OCI-LY7 (cell line): ENCODE results near the gene ATP6V1E1. TPM values are rescaled to one million over a fixed set of nuclear protein-coding genes. Genes with fewer than 3 reads are reported as not detected.
A peak's percentile ranks its signal among the peaks of the same experiment; 100 is the strongest.

Experiments
- BruUV-seq: library from RNA; stranded (reverse); fragments of 400-500 nt; replicated peaks from 2 replicates; lab custom pipeline; 2021; lab: Mats Ljungman, UMichigan
- CTCF ChIA-PET: fragments of 300-600 bp; sonication (Branson Sonifier 250); formaldehyde crosslinking; loops from one replicate; lab custom pipeline; 2022; ENCODE audit warnings: antibody characterized with exemption; ENCODE audit not compliant: unreplicated experiment; lab: Charles Lee
- POLR2A ChIA-PET: fragments of 300-600 bp; sonication (Branson Sonifier 250); formaldehyde crosslinking; loops from one replicate; lab custom pipeline; 2022; ENCODE audit warnings: antibody characterized with exemption; lab: Charles Lee
- DNase-seq: peaks from one replicate; pipeline ENCODE4 v3.0.0-alpha.2; 2015; ENCODE audit warnings: low spot score
- H2AFZ ChIP-seq: fragments of 200-600 bp; sonication (generic), shearing (Covaris generic); 2 replicates; pipeline ENCODE4 v1.6.1; 2014; ENCODE audit warnings: mild to moderate bottlenecking, antibody characterized with exemption, low read length, moderate library complexity
- H3K27ac ChIP-seq: fragments of 200-600 bp; sonication (generic); 2 replicates; pipeline ENCODE4 v1.5.1; 2014; ENCODE audit warnings: mixed run types, low read depth, mild to moderate bottlenecking, moderate library complexity, low read length, inconsistent platforms; ENCODE audit not compliant: poor library complexity, severe bottlenecking
- H3K36me3 ChIP-seq: fragments of 200-600 bp; sonication (generic); 2 replicates; pipeline ENCODE4 v1.6.1; 2014; ENCODE audit warnings: mild to moderate bottlenecking, antibody characterized with exemption, low read length, moderate library complexity, mixed read lengths; ENCODE audit not compliant: insufficient read depth
- H3K4me1 ChIP-seq: fragments of 200-600 bp; sonication (generic); 2 replicates; pipeline ENCODE4 v1.5.1; 2014; ENCODE audit warnings: mild to moderate bottlenecking, low read length; ENCODE audit not compliant: insufficient read depth, poor library complexity, severe bottlenecking
- H3K4me2 ChIP-seq: fragments of 200-600 bp; sonication (generic); 2 replicates; pipeline ENCODE4 v1.6.1; 2014; ENCODE audit warnings: mild to moderate bottlenecking, low read length
- H3K4me3 ChIP-seq: fragments of 200-600 bp; sonication (generic); 2 replicates; pipeline ENCODE4 v1.5.1; 2014; ENCODE audit warnings: mild to moderate bottlenecking, low read depth, low read length; ENCODE audit not compliant: poor library complexity, severe bottlenecking
- H3K79me2 ChIP-seq: fragments of 200-600 bp; sonication (generic); 2 replicates; pipeline ENCODE4 v1.6.1; 2016; ENCODE audit warnings: low read depth, mild to moderate bottlenecking, low read length, moderate library complexity, mixed read lengths; ENCODE audit not compliant: insufficient read depth
- H3K9me2 ChIP-seq: fragments of 200-600 bp; sonication (generic); 2 replicates; pipeline ENCODE4 v1.6.1; 2016; ENCODE audit warnings: mild to moderate bottlenecking, low read length, mixed read lengths; ENCODE audit not compliant: insufficient read depth
- H3K9me3 ChIP-seq: fragments of 200-600 bp; sonication (generic); 2 replicates; pipeline ENCODE4 v1.6.1; 2014; ENCODE audit warnings: mild to moderate bottlenecking, mixed run types, low read length, mixed read lengths
- H4K20me1 ChIP-seq: fragments of 200-600 bp; sonication (generic); 2 replicates; pipeline ENCODE4 v1.6.1; 2014; ENCODE audit warnings: mild to moderate bottlenecking, antibody characterized with exemption, low read length, moderate library complexity, mixed read lengths; ENCODE audit not compliant: insufficient read depth
- CTCF ChIP-seq: fragments of 200-600 bp; sonication (generic); conservative IDR thresholded peaks from 2 replicates; pipeline ENCODE4 v1.5.1; 2014; ENCODE audit warnings: mild to moderate bottlenecking, antibody characterized with exemption, low read length, moderate library complexity, mixed read lengths
- EZH2phosphoT487 ChIP-seq: fragments of 200-600 bp; sonication (generic); IDR thresholded peaks from 2 replicates; pipeline ENCODE4 v1.6.1; 2018; ENCODE audit warnings: low read depth, borderline replicate concordance, mild to moderate bottlenecking, mixed run types, antibody characterized with exemption, low read length, moderate library complexity, mixed read lengths
- intact Hi-C: fragments of 100-400 bp; cut with micrococcal nuclease; formaldehyde crosslinking; loops from one replicate; pipeline ENCODE4 v1.10.0; 2022; ENCODE audit not compliant: unreplicated experiment
- total RNA-seq, 2 experiments: library from RNA; depleted of rRNA in 1 of 2; stranded (reverse); fragments of >200 nt in 1 of 2; shearing (Covaris generic) in 1 of 2; gene quantifications; 2 replicates each; pipeline ENCODE4 v1.2.3, GENCODE V29; 2014 to 2022

The ATP6V1E1 gene
- total RNA-seq, 2 experiments from 2014 or later: 82.2 to 100 TPM

GRCh38 chr22:17656870-17657395, 28.4 kb upstream of the ATP6V1E1 start:
- H3K4me3 ChIP-seq: no peak overlapping the region
- ChIA-PET POLR2A (no interaction called here), CTCF (no interaction called here)
- H4K20me1 ChIP-seq: no peaks in the 10 kb centered on the region
- TF ChIP-seq CTCF: no peak
- no peak for TF ChIP-seq EZH2phosphoT487
- intact Hi-C loops: no loop called here
- BruUV-seq: TSS peak; percentile 56
- peaks cover 55% of the 10 kb centered on the region for H3K36me3 ChIP-seq
- H3K79me2 ChIP-seq: no peaks in the 10 kb centered on the region
- no peak overlapping the region for H3K4me2 ChIP-seq
- no peaks in the 10 kb centered on the region for H3K9me3 ChIP-seq
- no peaks in the 10 kb centered on the region for H3K9me2 ChIP-seq
- no peak overlapping the region for H2AFZ ChIP-seq
- H3K27ac ChIP-seq: no peak overlapping the region
- no peaks in the 10 kb centered on the region for H3K4me1 ChIP-seq
- no peak for DNase-seq

GRCh38 chr22:17655289-17655688, 26.7 kb upstream of the ATP6V1E1 start:
- TF ChIP-seq EZH2phosphoT487 (no peak), CTCF (no peak)
- no peaks in the 10 kb centered on the region for H3K79me2 ChIP-seq
- H3K27ac ChIP-seq: no peak overlapping the region
- no peak overlapping the region for H3K4me2 ChIP-seq
- CTCF ChIA-PET: no interaction called here
- H3K36me3 ChIP-seq: peaks cover 44% of the 10 kb centered on the region
- H2AFZ ChIP-seq: no peak overlapping the region
- no peaks in the 10 kb centered on the region for H3K4me1 ChIP-seq
- no TSS peak for BruUV-seq
- no peaks in the 10 kb centered on the region for H3K9me3 ChIP-seq
- POLR2A ChIA-PET: interaction anchor here (0.5 to 0.7 kb wide), 3 partner anchors 13 to 35 kb away, joined by 3 to 4 read pairs (median 4); no protein-coding TSS in a partner anchor
- intact Hi-C loops: no loop called here
- no peaks in the 10 kb centered on the region for H3K9me2 ChIP-seq
- H4K20me1 ChIP-seq: no peaks in the 10 kb centered on the region
- no peak for DNase-seq
- H3K4me3 ChIP-seq: no peak overlapping the region

- ChIA-PET POLR2A (no interaction called here), CTCF (no interaction called here)
- BruUV-seq: no TSS peak
- Histone ChIP-seq H3K4me3 (no peak overlapping the region), H3K4me2 (no peak overlapping the region), H3K9me2 (no peaks in the 10 kb centered on the region), H3K36me3 (peaks cover 8% of the 10 kb centered on the region), H3K4me1 (no peaks in the 10 kb centered on the region), H3K79me2 (no peaks in the 10 kb centered on the region), H4K20me1 (no peaks in the 10 kb centered on the region), H3K27ac (no peak overlapping the region), H3K9me3 (no peaks in the 10 kb centered on the region), H2AFZ (no peak overlapping the region)
- TF ChIP-seq EZH2phosphoT487 (no peak), CTCF (no peak)
- DNase-seq: no peak
- intact Hi-C loops: no loop called here
These were observed 20.0 kb upstream of the ATP6V1E1 start for GRCh38 chr22:17648569-17648968.
